PC-9 (cell line): ENCODE measurements around the gene DIAPH3. TPM values are rescaled to one million over a fixed set of nuclear protein-coding genes. Genes with fewer than 3 reads are reported as not detected.
A peak's percentile ranks its signal among the peaks of the same experiment; 100 is the strongest.

ENCODE experiments used
- BruUV-seq: library from RNA; stranded (reverse); fragments of 400-500 nt; replicated peaks from 2 replicates; lab custom pipeline; 2021; lab: Mats Ljungman, UMichigan
- CTCF ChIA-PET: fragments of 300-600 bp; sonication (Branson Sonifier 250); formaldehyde crosslinking; loops from one replicate; lab custom pipeline; 2022; ENCODE audit warnings: antibody characterized with exemption; lab: Charles Lee
- POLR2A ChIA-PET: fragments of 300-600 bp; sonication (Branson Sonifier 250); formaldehyde crosslinking; loops from one replicate; lab custom pipeline; 2022; ENCODE audit warnings: antibody characterized with exemption; ENCODE audit not compliant: unreplicated experiment; lab: Charles Lee
- DNase-seq, 2 experiments: peaks; one replicate each; pipeline versions ENCODE4 v3.0.0 to v3.0.0-alpha.2; 2015 to 2022; ENCODE audit warnings: mixed read lengths in 1 of 2
- H2AFZ ChIP-seq: fragments of 200-600 bp; sonication (generic); 2 replicates; pipeline ENCODE4 v1.8.1; 2017; ENCODE audit warnings: antibody characterized with exemption
- H3F3A ChIP-seq: fragments of 200-600 bp; sonication (generic); 2 replicates; pipeline ENCODE4 v1.8.1; 2017; ENCODE audit warnings: antibody characterized with exemption, mild to moderate bottlenecking, low read depth; ENCODE audit not compliant: insufficient read depth
- H3K27ac ChIP-seq: fragments of 200-600 bp; sonication (generic); 2 replicates; pipeline ENCODE4 v1.6.1; 2016; ENCODE audit warnings: mixed run types
- H3K27me3 ChIP-seq: fragments of 200-600 bp; sonication (generic); 2 replicates; pipeline ENCODE4 v1.6.1; 2016; ENCODE audit warnings: low read depth, mixed run types; ENCODE audit not compliant: insufficient read depth
- H3K36me3 ChIP-seq: fragments of 200-600 bp; sonication (generic); 2 replicates; pipeline ENCODE4 v1.6.1; 2016; ENCODE audit warnings: low read depth, mixed run types
- H3K4me1 ChIP-seq: fragments of 200-600 bp; sonication (generic); replicated peaks from 2 replicates; pipeline ENCODE4 v1.6.1; 2016; ENCODE audit warnings: mixed run types; ENCODE audit not compliant: insufficient read depth
- H3K4me2 ChIP-seq: fragments of 200-600 bp; sonication (generic); 2 replicates; pipeline ENCODE4 v1.6.1; 2017; ENCODE audit warnings: mixed run types
- H3K4me3 ChIP-seq: fragments of 200-600 bp; sonication (generic); 2 replicates; pipeline ENCODE4 v1.6.1; 2016; ENCODE audit warnings: mixed run types
- H3K79me2 ChIP-seq: fragments of 200-600 bp; sonication (generic); 2 replicates; pipeline ENCODE4 v1.6.1; 2017; ENCODE audit warnings: low read depth, mixed run types
- H3K9me2 ChIP-seq: fragments of 200-600 bp; sonication (generic); 2 replicates; pipeline ENCODE4 v1.8.1; 2017; ENCODE audit warnings: mild to moderate bottlenecking; ENCODE audit not compliant: insufficient read depth
- H3K9me3 ChIP-seq: fragments of 200-600 bp; sonication (generic); 2 replicates; pipeline ENCODE4 v1.8.1; 2016; ENCODE audit warnings: low read depth; ENCODE audit not compliant: insufficient read depth
- H4K20me1 ChIP-seq: fragments of 200-600 bp; sonication (generic); 2 replicates; pipeline ENCODE4 v1.8.1; 2017; ENCODE audit not compliant: insufficient read depth
- EZH2 ChIP-seq: fragments of 200-600 bp; sonication (generic); IDR thresholded peaks from 2 replicates; pipeline ENCODE4 v1.8.0; 2017; ENCODE audit warnings: antibody characterized with exemption, low read depth
- intact Hi-C: fragments of 100-400 bp; cut with micrococcal nuclease; formaldehyde crosslinking; loops from one replicate; pipeline ENCODE4 v1.10.0; 2022; ENCODE audit not compliant: unreplicated experiment
- total RNA-seq: library from RNA; stranded (reverse); gene quantifications from 2 replicates; pipeline ENCODE4 v1.2.3, GENCODE V29; 2021
- TF ChIP-seq, protein P1 (sequence below): fragments of 200-600 bp; sonication (generic); conservative IDR thresholded peaks from 2 replicates; pipeline ENCODE4 v1.6.1; 2017; ENCODE audit warnings: mixed run types, antibody characterized with exemption, mild to moderate bottlenecking, moderate library complexity

DIAPH3 gene
- total RNA-seq, 1 experiment from 2014 or later, result 39.3 TPM

DNA sequence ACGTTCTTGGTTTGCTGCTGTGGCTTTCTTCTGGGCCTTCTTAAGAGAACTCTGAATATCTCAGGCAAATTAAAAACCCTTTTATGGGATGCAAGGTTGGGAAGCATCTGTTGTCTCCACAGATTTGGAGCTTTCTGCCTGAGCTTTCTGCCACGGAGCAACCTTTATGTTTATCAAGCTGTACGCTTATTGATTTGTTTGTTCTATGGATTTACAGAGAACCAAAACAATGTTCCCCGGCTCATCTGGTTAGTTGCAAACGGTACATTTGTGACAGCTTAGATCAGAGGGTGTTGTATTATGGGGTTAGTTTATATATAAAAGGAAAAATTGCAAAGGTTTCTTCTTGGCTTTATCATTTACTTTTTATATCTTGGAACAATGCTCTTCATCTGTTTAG, 479.6 kb downstream of the DIAPH3 start:
- Histone ChIP-seq H3F3A (no peaks in the 10 kb centered on the region), H3K27ac (no peak overlapping the region), H3K4me2 (no peak overlapping the region), H4K20me1 (no peaks in the 10 kb centered on the region), H3K9me2 (no peaks in the 10 kb centered on the region), H3K79me2 (no peaks in the 10 kb centered on the region), H3K4me1 (no peaks in the 10 kb centered on the region), H3K27me3 (no peaks in the 10 kb centered on the region), H2AFZ (no peak overlapping the region), H3K36me3 (no peaks in the 10 kb centered on the region), H3K9me3 (no peaks in the 10 kb centered on the region), H3K4me3 (no peak overlapping the region)
- TF ChIP-seq EZH2, result no peak
- TF ChIP-seq, protein P1, sequence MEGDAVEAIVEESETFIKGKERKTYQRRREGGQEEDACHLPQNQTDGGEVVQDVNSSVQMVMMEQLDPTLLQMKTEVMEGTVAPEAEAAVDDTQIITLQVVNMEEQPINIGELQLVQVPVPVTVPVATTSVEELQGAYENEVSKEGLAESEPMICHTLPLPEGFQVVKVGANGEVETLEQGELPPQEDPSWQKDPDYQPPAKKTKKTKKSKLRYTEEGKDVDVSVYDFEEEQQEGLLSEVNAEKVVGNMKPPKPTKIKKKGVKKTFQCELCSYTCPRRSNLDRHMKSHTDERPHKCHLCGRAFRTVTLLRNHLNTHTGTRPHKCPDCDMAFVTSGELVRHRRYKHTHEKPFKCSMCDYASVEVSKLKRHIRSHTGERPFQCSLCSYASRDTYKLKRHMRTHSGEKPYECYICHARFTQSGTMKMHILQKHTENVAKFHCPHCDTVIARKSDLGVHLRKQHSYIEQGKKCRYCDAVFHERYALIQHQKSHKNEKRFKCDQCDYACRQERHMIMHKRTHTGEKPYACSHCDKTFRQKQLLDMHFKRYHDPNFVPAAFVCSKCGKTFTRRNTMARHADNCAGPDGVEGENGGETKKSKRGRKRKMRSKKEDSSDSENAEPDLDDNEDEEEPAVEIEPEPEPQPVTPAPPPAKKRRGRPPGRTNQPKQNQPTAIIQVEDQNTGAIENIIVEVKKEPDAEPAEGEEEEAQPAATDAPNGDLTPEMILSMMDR, result no peak
- ChIA-PET CTCF (no interaction called here), POLR2A (no interaction called here)
- intact Hi-C loops, result loop anchor here (5.0 to 10.0 kb wide), 3 partner anchors 223 to 751 kb away; no protein-coding TSS in a partner anchor
- no TSS peak for BruUV-seq
- no peak for DNase-seq

GRCh38 chr13:59681636-59682311, 482.0 kb downstream of the DIAPH3 start:
- intact Hi-C loops, result loop anchor here (5.0 to 10.0 kb wide), 3 partner anchors 226 to 753 kb away; no protein-coding TSS in a partner anchor
- no peaks in the 10 kb centered on the region for H3K9me3 ChIP-seq
- H3K4me3 ChIP-seq, result no peak overlapping the region
- H2AFZ ChIP-seq, result no peak overlapping the region
- ChIA-PET POLR2A (interaction anchor here (0.6 kb wide), 1 partner anchor 22 kb away, joined by 4 read pairs; no protein-coding TSS in a partner anchor), CTCF (no interaction called here)
- no peaks in the 10 kb centered on the region for H3F3A ChIP-seq
- TF ChIP-seq, protein P1, result no peak
- TF ChIP-seq EZH2, result no peak
- no peaks in the 10 kb centered on the region for H3K79me2 ChIP-seq
- no TSS peak for BruUV-seq
- no peak overlapping the region for H3K4me2 ChIP-seq
- no peaks in the 10 kb centered on the region for H3K9me2 ChIP-seq
- H3K27ac ChIP-seq, result no peak overlapping the region
- no peak for DNase-seq
- no peaks in the 10 kb centered on the region for H3K27me3 ChIP-seq
- no peaks in the 10 kb centered on the region for H3K36me3 ChIP-seq
- no peaks in the 10 kb centered on the region for H3K4me1 ChIP-seq
- no peaks in the 10 kb centered on the region for H4K20me1 ChIP-seq

GRCh38 chr13:59680429-59681024, 483.2 kb downstream of the DIAPH3 start:
- Histone ChIP-seq H3K9me3 (no peaks in the 10 kb centered on the region), H3K27me3 (no peaks in the 10 kb centered on the region), H3K79me2 (no peaks in the 10 kb centered on the region), H3K4me2 (no peak overlapping the region), H4K20me1 (no peaks in the 10 kb centered on the region), H3K9me2 (no peaks in the 10 kb centered on the region), H3K27ac (no peak overlapping the region), H3K36me3 (no peaks in the 10 kb centered on the region), H2AFZ (no peak overlapping the region), H3K4me3 (no peak overlapping the region), H3K4me1 (no peaks in the 10 kb centered on the region), H3F3A (no peaks in the 10 kb centered on the region)
- BruUV-seq, result no TSS peak
- intact Hi-C loops, result loop anchor here (5.0 to 10.0 kb wide), 3 partner anchors 227 to 754 kb away; no protein-coding TSS in a partner anchor
- no peak for TF ChIP-seq EZH2
- TF ChIP-seq, protein P1, result peak; percentile 74
- ChIA-PET POLR2A (interaction anchor here (0.6 kb wide), 1 partner anchor 106 kb away, joined by 5 read pairs; no protein-coding TSS in a partner anchor), CTCF (interaction anchor here (0.6 kb wide), 1 partner anchor 648 kb away, joined by 3 read pairs; no protein-coding TSS in a partner anchor)
- DNase-seq, result no peak
